Hindlimb muscle (tissue), 1 donor: ENCODE measurements around the gene ZNF44. TPM values are rescaled to one million over a fixed set of nuclear protein-coding genes. Genes with fewer than 3 reads are reported as not detected.
"Not testable (repeated sequence)": the region's sequence is repeated elsewhere in the genome, so short reads cannot be mapped to it uniquely, and the experiment has no call there.

ENCODE experiments used
- DNase-seq: peaks from one replicate; pipeline ENCODE4 v3.0.0-alpha.2; 2013
- polyA plus RNA-seq: library from polyadenylated mRNA; unstranded; fragments of 120-200 nt; gene quantifications from one replicate; pipeline ENCODE4 v1.2.1, GENCODE V29; 2013; ENCODE audit not compliant: insufficient read length

ZNF44 gene
- 9.0 TPM for polyA plus RNA-seq

- peak; percentile 98 for DNase-seq
Measured at GRCh38 chr19:12294249-12295158, at the start of gene ZNF44. Gene ZNF44, minus strand, starts transcription at chr19:12294883. Its CDS starts 189 bp downstream, at chr19:12294694.

- DNase-seq = peak; percentile 95
Measured at GRCh38 chr19:12333162-12334159, 38.8 kb upstream of the ZNF44 start, which contains the start of gene ZNF563. Gene ZNF563, minus strand, starts transcription at chr19:12333633. Its CDS starts 151 bp downstream, at chr19:12333482.

- no peak for DNase-seq
Measured at GRCh38 chr19:12331211-12331941, 36.7 kb upstream of the ZNF44 start.

GRCh38 chr19:12330340-12330739 is 35.7 kb upstream of the ZNF44 start:
- DNase-seq = no peak

- no peak for DNase-seq
Measured at GRCh38 chr19:12325690-12326089, 31.0 kb upstream of the ZNF44 start.

GRCh38 chr19:12318782-12319413 is 24.2 kb upstream of the ZNF44 start:
- DNase-seq = no peak

- DNase-seq = no peak
Measured at GRCh38 chr19:12314553-12314952, 19.9 kb upstream of the ZNF44 start.

GRCh38 chr19:12308891-12309290 is 14.2 kb upstream of the ZNF44 start:
- not testable (repeated sequence) for DNase-seq

GRCh38 chr19:12295191-12295590 is 508 bp upstream of the ZNF44 start:
- DNase-seq = no peak

- DNase-seq = peak; percentile 46
Measured at GRCh38 chr19:12293777-12294248, 870 bp downstream of the ZNF44 start.

- no peak for DNase-seq
Measured at GRCh38 chr19:12289790-12290065, 5.0 kb downstream of the ZNF44 start.

GRCh38 chr19:12287958-12288500 is 6.7 kb downstream of the ZNF44 start:
- DNase-seq = no peak

GRCh38 chr19:12284631-12285030 is 10.1 kb downstream of the ZNF44 start:
- no peak for DNase-seq

GRCh38 chr19:12284226-12284625 is 10.5 kb downstream of the ZNF44 start:
- DNase-seq = no peak

- DNase-seq = no peak
Measured at GRCh38 chr19:12278713-12279112, 16.0 kb downstream of the ZNF44 start.

GRCh38 chr19:12272980-12273901 is 21.4 kb downstream of the ZNF44 start:
- no peak for DNase-seq

- no peak for DNase-seq
Measured at GRCh38 chr19:12272386-12272785, 22.3 kb downstream of the ZNF44 start.

GRCh38 chr19:12270854-12271253 is 23.8 kb downstream of the ZNF44 start:
- DNase-seq = no peak

GRCh38 chr19:12265921-12266704 is 28.6 kb downstream of the ZNF44 start:
- no peak for DNase-seq
